Cardiac fibroblast (primary cell): ENCODE results near the gene RTN4.
A peak's percentile ranks its signal among the peaks of the same experiment; 100 is the strongest.

Experiments
- DNase-seq, 2 donors: peaks; one replicate each; pipeline versions ENCODE4 v3.0.0 to v3.0.0-alpha.2; 2010; ENCODE audit warnings: low read depth in 2 of 2
- H3K4me3 ChIP-seq, 2 donors: replicated peaks in 1 of 2; 1 replicate in 1 of 2; 2 replicates in 1 of 2; pipeline ENCODE4 v1.5.1; 2011; ENCODE audit warnings: low read depth in 2 of 2, low read length in 2 of 2, mild to moderate bottlenecking in 2 of 2, moderate library complexity in 1 of 2
- TF ChIP-seq, protein P1 (sequence below): IDR thresholded peaks from one replicate; pipeline ENCODE4 v1.5.1; 2011; ENCODE audit warnings: low read depth, mild to moderate bottlenecking, low read length, inconsistent platforms

Gene RTN4

DNA sequence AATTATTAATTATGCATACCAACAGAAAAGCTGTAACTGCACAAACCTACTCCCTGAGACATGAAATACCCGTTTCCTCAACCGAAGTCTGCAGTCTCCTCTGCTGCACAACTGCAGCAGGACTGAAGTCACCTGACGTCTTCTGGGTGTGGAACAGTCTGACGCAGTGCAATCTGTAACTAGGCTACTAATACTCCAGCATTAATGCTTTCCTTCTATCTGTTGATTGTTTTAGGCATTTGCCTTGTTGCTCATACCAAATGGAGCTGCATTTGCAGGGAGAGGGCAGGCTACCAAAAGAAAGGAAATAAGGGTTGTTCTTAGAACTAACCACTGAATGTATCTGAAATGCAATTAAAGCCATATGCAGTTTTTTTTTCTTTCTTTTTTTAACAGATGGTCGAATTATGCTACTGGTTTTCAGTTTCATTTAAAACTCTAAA, 40.1 kb downstream of the RTN4 start:
- DNase-seq, result peak; percentile 56 to 65
- peak overlapping the region in 1 of 2 donors; percentile 16 for H3K4me3 ChIP-seq
- TF ChIP-seq, protein P1, sequence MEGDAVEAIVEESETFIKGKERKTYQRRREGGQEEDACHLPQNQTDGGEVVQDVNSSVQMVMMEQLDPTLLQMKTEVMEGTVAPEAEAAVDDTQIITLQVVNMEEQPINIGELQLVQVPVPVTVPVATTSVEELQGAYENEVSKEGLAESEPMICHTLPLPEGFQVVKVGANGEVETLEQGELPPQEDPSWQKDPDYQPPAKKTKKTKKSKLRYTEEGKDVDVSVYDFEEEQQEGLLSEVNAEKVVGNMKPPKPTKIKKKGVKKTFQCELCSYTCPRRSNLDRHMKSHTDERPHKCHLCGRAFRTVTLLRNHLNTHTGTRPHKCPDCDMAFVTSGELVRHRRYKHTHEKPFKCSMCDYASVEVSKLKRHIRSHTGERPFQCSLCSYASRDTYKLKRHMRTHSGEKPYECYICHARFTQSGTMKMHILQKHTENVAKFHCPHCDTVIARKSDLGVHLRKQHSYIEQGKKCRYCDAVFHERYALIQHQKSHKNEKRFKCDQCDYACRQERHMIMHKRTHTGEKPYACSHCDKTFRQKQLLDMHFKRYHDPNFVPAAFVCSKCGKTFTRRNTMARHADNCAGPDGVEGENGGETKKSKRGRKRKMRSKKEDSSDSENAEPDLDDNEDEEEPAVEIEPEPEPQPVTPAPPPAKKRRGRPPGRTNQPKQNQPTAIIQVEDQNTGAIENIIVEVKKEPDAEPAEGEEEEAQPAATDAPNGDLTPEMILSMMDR, result no peak

DNA sequence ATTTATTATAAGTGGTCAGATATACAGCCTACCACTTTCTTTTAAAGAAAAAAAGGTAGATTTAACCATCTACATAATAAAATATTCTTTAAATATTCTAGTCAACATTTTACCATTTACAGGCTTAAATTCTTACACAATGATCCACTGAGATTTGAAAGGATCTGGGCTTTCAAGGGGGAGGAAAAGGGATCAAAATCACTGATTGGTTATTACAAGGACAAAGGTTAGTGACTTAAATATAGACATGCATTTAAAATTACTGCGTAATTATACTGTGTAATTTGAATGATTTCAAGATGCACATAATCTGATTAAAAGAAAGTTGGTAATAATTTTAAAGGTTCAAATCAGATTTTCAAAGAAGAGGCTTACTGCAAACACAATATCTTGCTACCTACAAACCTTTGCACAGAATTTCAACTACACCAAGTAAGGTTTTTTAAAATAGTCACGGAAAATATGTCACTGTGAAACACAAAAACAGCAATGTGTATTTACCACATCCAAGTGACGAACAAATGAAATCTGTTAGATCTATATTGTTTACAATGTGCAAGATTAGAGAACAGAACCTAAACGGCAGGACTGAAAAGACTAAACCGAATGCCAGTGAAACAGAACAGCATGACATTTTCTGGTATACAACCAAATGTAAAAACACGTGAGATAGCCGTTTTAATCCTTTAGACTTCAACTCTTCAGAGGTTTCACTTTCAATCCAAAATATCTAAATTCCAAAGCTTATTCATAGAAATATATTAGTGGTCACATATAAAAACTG, 40.8 kb downstream of the RTN4 start:
- TF ChIP-seq, protein P1, result no peak
- no peak overlapping the region for H3K4me3 ChIP-seq
- DNase-seq, result no peak

DNA sequence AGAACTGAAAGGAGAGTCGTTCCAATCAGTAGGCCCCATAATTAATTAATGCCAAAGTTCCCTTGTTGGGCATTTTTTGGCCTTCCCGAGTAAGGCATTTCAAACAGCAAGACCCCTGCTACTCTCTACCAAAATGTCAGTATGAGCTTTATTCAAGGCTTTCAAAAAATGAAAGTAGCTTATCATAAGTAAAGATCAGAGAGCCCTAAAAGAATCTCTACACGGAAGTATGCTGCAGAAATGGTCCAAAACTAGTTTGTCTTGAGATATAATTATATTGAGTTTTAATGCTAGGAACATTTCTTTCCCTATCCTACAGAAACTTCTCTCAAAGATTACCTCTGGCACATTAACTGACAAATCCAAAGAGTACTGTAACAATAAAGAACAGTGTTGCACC, 43.9 kb downstream of the RTN4 start:
- no peak for DNase-seq
- TF ChIP-seq, protein P1, result no peak
- H3K4me3 ChIP-seq, result no peak overlapping the region

DNA sequence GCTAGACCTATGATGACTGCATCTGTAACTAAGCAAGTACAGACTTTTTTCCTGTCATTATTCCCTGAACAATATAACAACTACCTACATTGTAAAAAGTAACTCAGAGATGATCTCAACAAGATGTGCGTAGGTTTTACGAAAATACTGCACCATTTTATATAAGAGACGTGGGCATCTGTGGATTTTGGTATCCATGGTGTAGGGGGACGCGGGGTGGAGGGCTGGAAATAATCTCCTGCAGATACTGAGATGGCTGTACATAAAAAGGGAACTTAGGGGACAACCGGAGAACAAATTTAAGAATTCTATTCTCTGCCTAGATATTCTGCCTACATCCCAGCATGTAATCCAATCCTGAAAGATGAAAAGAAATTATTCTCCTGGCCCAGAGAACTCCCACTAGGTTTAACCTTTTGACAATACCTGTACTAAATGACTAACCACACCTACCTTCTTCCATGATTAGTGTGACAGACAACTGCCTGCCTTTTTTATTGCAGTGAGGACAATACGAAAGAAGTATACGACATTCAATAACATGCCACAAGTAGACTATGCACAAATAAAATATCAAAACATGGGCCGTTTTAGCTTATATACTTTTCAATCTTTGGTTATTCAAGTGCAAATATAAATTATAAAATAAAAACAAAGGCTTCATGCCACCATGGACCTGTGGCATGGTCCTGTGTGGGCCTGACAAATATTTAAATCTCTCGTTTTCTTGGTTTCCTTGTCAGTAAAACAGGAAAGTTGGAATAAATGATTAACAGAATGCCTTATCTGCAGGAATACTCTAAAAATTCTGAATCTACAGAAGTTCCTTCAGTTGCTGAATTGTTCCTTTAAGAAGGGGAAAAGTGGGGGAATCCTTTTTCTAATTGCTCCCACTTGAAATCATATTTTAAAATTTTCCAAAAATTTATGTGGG, 46.3 kb downstream of the RTN4 start:
- no peak for DNase-seq
- H3K4me3 ChIP-seq, result no peak overlapping the region

DNA sequence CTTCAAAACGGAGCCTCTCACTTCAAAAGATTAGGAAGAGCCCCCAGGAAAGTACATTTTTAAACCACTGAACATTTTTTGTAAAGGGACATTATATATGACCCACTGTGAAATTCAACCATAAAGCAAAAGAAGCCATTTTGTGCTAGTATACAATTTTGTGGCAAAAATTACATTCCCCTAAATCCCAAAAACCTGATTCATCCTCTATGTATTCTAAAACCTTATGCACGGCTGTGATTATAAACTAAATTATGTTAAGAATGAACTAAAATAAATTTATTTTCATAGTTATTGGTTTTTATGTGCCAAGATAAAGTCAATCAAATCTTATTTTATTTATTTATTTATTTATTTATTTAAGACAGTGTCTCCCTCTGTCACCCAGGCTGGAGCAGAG, 48.5 kb downstream of the RTN4 start:
- TF ChIP-seq, protein P1, result no peak
- H3K4me3 ChIP-seq, result no peak overlapping the region
- DNase-seq, result no peak

More for the DNA sequence above, 46.3 kb downstream of the RTN4 start:
- TF ChIP-seq, protein P1, result no peak

DNA sequence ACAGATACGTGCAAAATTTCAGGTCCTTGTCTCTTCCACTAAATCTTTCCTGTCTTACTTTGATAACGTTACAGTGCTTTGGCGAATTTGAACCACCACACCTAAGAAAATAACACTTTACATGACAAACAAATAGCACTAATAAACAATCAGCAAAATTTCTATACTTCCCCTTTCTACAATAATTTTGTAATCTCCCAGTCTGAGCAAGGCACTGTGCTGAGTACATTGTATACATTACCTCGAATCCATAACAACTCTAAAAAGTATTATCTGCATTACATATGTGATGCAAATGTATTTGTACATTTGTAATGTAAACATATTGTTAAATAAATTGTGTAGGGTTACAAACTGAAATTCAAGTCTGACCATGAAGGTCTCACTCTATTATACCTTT, 49.9 kb downstream of the RTN4 start:
- TF ChIP-seq, protein P1, result no peak
- no peak for DNase-seq
- no peak overlapping the region for H3K4me3 ChIP-seq
